ENCODE results near the gene ANKRD26.
"Not testable (repeated sequence)": the region's sequence is repeated elsewhere in the genome, so short reads cannot be mapped to it uniquely, and the experiment has no call there.

ANKRD26 gene

GRCh38 chr10:27088119-27089044 is 11.9 kb downstream of the ANKRD26 start:
- H3K9ac ChIP-seq (ENCODE audit: low read length in 5 of 5), result no peak overlapping the region
- peaks cover 0 to 5% (median 0%) of the 10 kb centered on the region in 5 donors for H3K4me1 ChIP-seq (ENCODE audit: control insufficient read depth in 5 of 5, insufficient read depth in 5 of 5, low read length in 5 of 5)
- no peak overlapping the region for H3K27ac ChIP-seq (ENCODE audit: low read depth, low read length)
- no peak overlapping the region for H3K4me3 ChIP-seq (ENCODE audit: low read depth in 1 of 5, low read length in 5 of 5)
- H3K9me3 ChIP-seq (ENCODE audit: control insufficient read depth in 5 of 5, low read length in 5 of 5), result no peaks in the 10 kb centered on the region
- no peaks in the 10 kb centered on the region for H3K27me3 ChIP-seq (ENCODE audit: control insufficient read depth in 5 of 5, insufficient read depth in 4 of 5, low read length in 5 of 5)
- H3K36me3 ChIP-seq (ENCODE audit: control insufficient read depth in 5 of 5, insufficient read depth in 5 of 5, low read length in 5 of 5), result peaks cover 16 to 40% (median 19%) of the 10 kb centered on the region in 5 donors

GRCh38 chr10:27072436-27073114 is 27.7 kb downstream of the ANKRD26 start:
- Histone ChIP-seq H3K4me1 (ENCODE audit: control insufficient read depth in 5 of 5, insufficient read depth in 5 of 5, low read length in 5 of 5) (no peaks in the 10 kb centered on the region), H3K9ac (ENCODE audit: low read length in 5 of 5) (no peak overlapping the region), H3K27ac (ENCODE audit: low read depth, low read length) (no peak overlapping the region), H3K36me3 (ENCODE audit: control insufficient read depth in 5 of 5, insufficient read depth in 5 of 5, low read length in 5 of 5) (peaks cover 25 to 66% (median 43%) of the 10 kb centered on the region in 5 donors), H3K9me3 (ENCODE audit: control insufficient read depth in 5 of 5, low read length in 5 of 5) (peaks cover 0 to 10% (median 0%) of the 10 kb centered on the region in 5 donors), H3K27me3 (ENCODE audit: control insufficient read depth in 5 of 5, insufficient read depth in 4 of 5, low read length in 5 of 5) (no peaks in the 10 kb centered on the region), H3K4me3 (ENCODE audit: low read depth in 1 of 5, low read length in 5 of 5) (no peak overlapping the region)

- no peak overlapping the region for H3K9ac ChIP-seq (ENCODE audit: low read length in 5 of 5)
- H3K36me3 ChIP-seq (ENCODE audit: control insufficient read depth in 5 of 5, insufficient read depth in 5 of 5, low read length in 5 of 5), result peaks cover 15 to 39% (median 31%) of the 10 kb centered on the region in 5 donors
- H3K4me3 ChIP-seq (ENCODE audit: low read depth in 1 of 5, low read length in 5 of 5), result no peak overlapping the region
- H3K27ac ChIP-seq (ENCODE audit: low read depth, low read length), result no peak overlapping the region
- no peaks in the 10 kb centered on the region for H3K4me1 ChIP-seq (ENCODE audit: control insufficient read depth in 5 of 5, insufficient read depth in 5 of 5, low read length in 5 of 5)
- no peaks in the 10 kb centered on the region for H3K27me3 ChIP-seq (ENCODE audit: control insufficient read depth in 5 of 5, insufficient read depth in 4 of 5, low read length in 5 of 5)
- H3K9me3 ChIP-seq (ENCODE audit: control insufficient read depth in 5 of 5, low read length in 5 of 5), result no peaks in the 10 kb centered on the region
Observed at GRCh38 chr10:27068217-27068891, 31.9 kb downstream of the ANKRD26 start.

- Histone ChIP-seq H3K4me1 (ENCODE audit: control insufficient read depth in 5 of 5, insufficient read depth in 5 of 5, low read length in 5 of 5) (no peaks in the 10 kb centered on the region), H3K27me3 (ENCODE audit: control insufficient read depth in 5 of 5, insufficient read depth in 4 of 5, low read length in 5 of 5) (no peaks in the 10 kb centered on the region), H3K9me3 (ENCODE audit: control insufficient read depth in 5 of 5, low read length in 5 of 5) (no peaks in the 10 kb centered on the region), H3K36me3 (ENCODE audit: control insufficient read depth in 5 of 5, insufficient read depth in 5 of 5, low read length in 5 of 5) (peaks cover 25 to 44% (median 32%) of the 10 kb centered on the region in 5 donors), H3K9ac (ENCODE audit: low read length in 5 of 5) (no peak overlapping the region), H3K27ac (ENCODE audit: low read depth, low read length) (no peak overlapping the region), H3K4me3 (ENCODE audit: low read depth in 1 of 5, low read length in 5 of 5) (no peak overlapping the region)
Observed at GRCh38 chr10:27065084-27065483, 35.2 kb downstream of the ANKRD26 start.

GRCh38 chr10:27052656-27053055 is 47.6 kb downstream of the ANKRD26 start:
- Histone ChIP-seq H3K36me3 (ENCODE audit: control insufficient read depth in 5 of 5, insufficient read depth in 5 of 5, low read length in 5 of 5) (peaks cover 7 to 52% (median 21%) of the 10 kb centered on the region in 5 donors), H3K27ac (ENCODE audit: low read depth, low read length) (no peak overlapping the region)

GRCh38 chr10:27045247-27045646 is 55.0 kb downstream of the ANKRD26 start:
- not testable (repeated sequence) for H3K27me3 ChIP-seq (ENCODE audit: control insufficient read depth in 5 of 5, insufficient read depth in 4 of 5, low read length in 5 of 5); H3K9me3 ChIP-seq (ENCODE audit: control insufficient read depth in 5 of 5, low read length in 5 of 5); H3K4me3 ChIP-seq (ENCODE audit: low read depth in 1 of 5, low read length in 5 of 5); H3K9ac ChIP-seq (ENCODE audit: low read length in 5 of 5); H3K27ac ChIP-seq (ENCODE audit: low read depth, low read length); H3K4me1 ChIP-seq (ENCODE audit: control insufficient read depth in 5 of 5, insufficient read depth in 5 of 5, low read length in 5 of 5)
- peaks cover 13 to 35% (median 22%) of the 10 kb centered on the region in 5 donors for H3K36me3 ChIP-seq (ENCODE audit: control insufficient read depth in 5 of 5, insufficient read depth in 5 of 5, low read length in 5 of 5)

More at GRCh38 chr10:27052656-27053055, 47.6 kb downstream of the ANKRD26 start:
- no peak overlapping the region for H3K4me3 ChIP-seq (ENCODE audit: low read depth in 1 of 5, low read length in 5 of 5)
- no peaks in the 10 kb centered on the region for H3K9me3 ChIP-seq (ENCODE audit: control insufficient read depth in 5 of 5, low read length in 5 of 5)
- no peaks in the 10 kb centered on the region for H3K27me3 ChIP-seq (ENCODE audit: control insufficient read depth in 5 of 5, insufficient read depth in 4 of 5, low read length in 5 of 5)
- no peak overlapping the region for H3K9ac ChIP-seq (ENCODE audit: low read length in 5 of 5)
- no peaks in the 10 kb centered on the region for H3K4me1 ChIP-seq (ENCODE audit: control insufficient read depth in 5 of 5, insufficient read depth in 5 of 5, low read length in 5 of 5)

GRCh38 chr10:27041196-27041595 is 59.1 kb downstream of the ANKRD26 start:
- Histone ChIP-seq H3K27me3 (ENCODE audit: control insufficient read depth in 5 of 5, insufficient read depth in 4 of 5, low read length in 5 of 5) (no peaks in the 10 kb centered on the region), H3K27ac (ENCODE audit: low read depth, low read length) (no peak overlapping the region), H3K4me3 (ENCODE audit: low read depth in 1 of 5, low read length in 5 of 5) (no peak overlapping the region), H3K9me3 (ENCODE audit: control insufficient read depth in 5 of 5, low read length in 5 of 5) (no peaks in the 10 kb centered on the region), H3K9ac (ENCODE audit: low read length in 5 of 5) (no peak overlapping the region), H3K4me1 (ENCODE audit: control insufficient read depth in 5 of 5, insufficient read depth in 5 of 5, low read length in 5 of 5) (no peaks in the 10 kb centered on the region), H3K36me3 (ENCODE audit: control insufficient read depth in 5 of 5, insufficient read depth in 5 of 5, low read length in 5 of 5) (peaks cover 18 to 37% (median 32%) of the 10 kb centered on the region in 5 donors)

GRCh38 chr10:27038168-27038567 is 62.1 kb downstream of the ANKRD26 start:
- Histone ChIP-seq H3K36me3 (ENCODE audit: control insufficient read depth in 5 of 5, insufficient read depth in 5 of 5, low read length in 5 of 5) (peaks cover 25 to 41% (median 35%) of the 10 kb centered on the region in 5 donors), H3K27ac (ENCODE audit: low read depth, low read length) (no peak overlapping the region), H3K27me3 (ENCODE audit: control insufficient read depth in 5 of 5, insufficient read depth in 4 of 5, low read length in 5 of 5) (no peaks in the 10 kb centered on the region), H3K9me3 (ENCODE audit: control insufficient read depth in 5 of 5, low read length in 5 of 5) (no peaks in the 10 kb centered on the region), H3K9ac (ENCODE audit: low read length in 5 of 5) (no peak overlapping the region), H3K4me3 (ENCODE audit: low read depth in 1 of 5, low read length in 5 of 5) (no peak overlapping the region), H3K4me1 (ENCODE audit: control insufficient read depth in 5 of 5, insufficient read depth in 5 of 5, low read length in 5 of 5) (no peaks in the 10 kb centered on the region)

- Histone ChIP-seq H3K4me1 (ENCODE audit: control insufficient read depth in 5 of 5, insufficient read depth in 5 of 5, low read length in 5 of 5) (no peaks in the 10 kb centered on the region), H3K9me3 (ENCODE audit: control insufficient read depth in 5 of 5, low read length in 5 of 5) (no peaks in the 10 kb centered on the region), H3K27me3 (ENCODE audit: control insufficient read depth in 5 of 5, insufficient read depth in 4 of 5, low read length in 5 of 5) (no peaks in the 10 kb centered on the region), H3K36me3 (ENCODE audit: control insufficient read depth in 5 of 5, insufficient read depth in 5 of 5, low read length in 5 of 5) (peaks cover 17 to 38% (median 28%) of the 10 kb centered on the region in 5 donors), H3K27ac (ENCODE audit: low read depth, low read length) (no peak overlapping the region), H3K9ac (ENCODE audit: low read length in 5 of 5) (no peak overlapping the region), H3K4me3 (ENCODE audit: low read depth in 1 of 5, low read length in 5 of 5) (no peak overlapping the region)
Observed at GRCh38 chr10:27035163-27035562, 65.1 kb downstream of the ANKRD26 start.

Data from subcutaneous abdominal adipose tissue (tissue), 5 donors.